GM19395 (cell line): Measurements from ENCODE around the gene SPINK8.
"Not testable (repeated sequence)": the region's sequence is repeated elsewhere in the genome, so short reads cannot be mapped to it uniquely, and the experiment has no call there.

Experiments
- ATAC-seq: cut with Tn5 transposase; IDR thresholded peaks from one replicate; pipeline ENCODE4 v1.9.1; 2021; ENCODE audit warnings: mild to moderate bottlenecking, moderate library complexity; ENCODE audit not compliant: unreplicated experiment

Gene SPINK8

DNA sequence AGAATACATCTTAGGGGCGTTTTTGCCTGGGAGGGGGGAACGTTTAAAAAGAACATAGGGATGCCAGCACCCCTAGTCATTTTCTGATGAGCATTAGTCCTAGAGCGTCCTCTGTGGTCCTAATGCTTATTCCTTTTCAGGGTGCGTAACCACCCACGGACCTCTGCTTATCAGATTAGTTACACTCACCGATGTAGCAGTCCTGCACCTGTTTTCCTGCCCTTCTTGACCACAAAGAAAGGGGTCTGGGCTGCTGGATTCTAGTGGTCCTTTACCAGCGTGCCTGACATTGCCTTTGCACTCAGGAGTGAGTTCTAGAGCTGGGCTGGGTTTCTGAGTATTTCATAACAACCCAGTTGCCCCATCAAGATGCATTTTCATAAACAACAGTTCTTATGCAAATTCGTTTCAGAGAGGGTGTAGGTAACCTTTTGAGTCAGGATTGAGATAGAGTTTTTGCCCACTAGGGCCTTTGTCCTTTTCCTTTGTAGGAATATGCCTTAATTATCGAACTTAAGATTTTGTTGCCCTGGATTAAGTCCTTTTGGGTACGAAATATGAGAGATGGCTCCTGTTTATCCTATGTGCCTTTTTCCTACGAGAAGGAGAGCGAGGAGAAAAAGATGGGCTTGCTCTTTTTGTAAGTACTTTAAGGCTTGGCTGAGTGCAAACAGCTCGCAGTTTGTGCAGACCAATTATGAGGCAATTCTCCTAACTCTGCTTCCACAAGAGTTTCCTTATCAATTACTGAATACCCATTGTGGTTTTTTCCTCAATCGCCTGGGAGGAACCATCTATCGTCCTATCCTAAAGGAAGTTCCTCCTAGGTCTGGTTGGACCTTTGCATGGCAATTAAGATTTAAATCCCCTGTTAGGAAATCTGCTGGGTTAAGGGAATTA lies at the start of gene SPINK8:
TSS of gene SPINK8 (minus strand) at position 316 of the 900 bp plus-strand sequence. CDS start 5,320 bp downstream, outside the sequence.
- not testable (repeated sequence) for ATAC-seq

- ATAC-seq, result no peak
Observed at GRCh38 chr3:48372862-48373435, 39.5 kb upstream of the SPINK8 start.

- ATAC-seq, result no peak
Observed at GRCh38 chr3:48372377-48372770, 38.9 kb upstream of the SPINK8 start.

GRCh38 chr3:48371651-48372376 lies 38.4 kb upstream of the SPINK8 start, which contains the start of gene FBXW12:
TSS of gene FBXW12 (plus strand) at chr3:48372219. CDS start at chr3:48372768, 549 bp downstream.
- ATAC-seq, result no peak

GRCh38 chr3:48370333-48370713 lies 36.9 kb upstream of the SPINK8 start:
- no peak for ATAC-seq

DNA sequence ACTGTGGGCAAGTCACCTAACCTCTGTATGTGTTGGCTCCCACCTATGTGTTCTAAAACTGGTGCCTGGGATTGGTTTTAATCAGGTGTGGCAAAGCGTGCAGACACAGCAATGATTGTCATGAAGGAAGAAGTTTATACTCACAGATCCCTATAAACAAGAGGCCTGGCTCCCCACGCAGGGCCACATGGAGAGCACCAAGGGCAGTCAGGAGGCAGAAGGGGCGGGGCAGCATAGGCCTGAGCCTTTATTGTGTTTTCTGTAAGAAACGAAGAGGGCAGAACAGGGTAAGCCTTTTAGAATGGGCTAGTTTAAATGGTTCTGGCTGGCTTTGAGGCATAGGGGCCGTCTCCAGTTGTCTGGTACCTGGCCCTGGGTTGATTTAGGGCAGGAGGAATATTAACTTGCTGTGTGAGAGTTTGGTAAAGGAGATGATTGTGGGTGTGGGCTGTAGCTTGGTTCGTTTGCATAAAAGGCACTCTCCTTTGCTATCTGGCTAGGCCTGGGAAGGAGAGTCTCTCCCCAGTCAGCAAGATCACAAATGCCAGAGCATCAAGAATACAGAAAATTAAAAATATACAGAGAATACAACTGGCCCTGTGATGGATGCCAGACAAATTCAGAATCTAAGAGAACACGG lies 36.4 kb upstream of the SPINK8 start:
- ATAC-seq, result no peak

- ATAC-seq, result no peak
Observed at GRCh38 chr3:48367201-48367600, 33.7 kb upstream of the SPINK8 start.

- no peak for ATAC-seq
Observed at GRCh38 chr3:48364840-48365239, 31.4 kb upstream of the SPINK8 start.

DNA sequence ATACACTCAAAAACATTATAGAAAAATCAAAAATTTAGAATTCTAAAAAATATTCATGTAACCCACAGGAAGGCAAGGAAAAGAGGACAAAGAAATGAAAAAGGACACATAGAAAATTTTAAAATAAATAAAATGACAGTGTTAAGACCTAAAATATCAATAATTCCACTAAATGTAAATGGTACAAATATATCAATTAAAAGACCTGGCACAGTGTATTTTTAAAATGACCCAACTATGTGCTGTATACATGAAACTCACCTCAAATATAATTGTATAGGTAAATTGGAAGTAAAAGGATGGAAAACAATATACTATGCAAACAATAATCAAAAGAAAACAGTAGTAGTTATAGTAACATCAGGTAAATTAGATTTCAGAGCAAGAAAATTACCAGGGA lies 28.5 kb upstream of the SPINK8 start:
- ATAC-seq, result no peak

DNA sequence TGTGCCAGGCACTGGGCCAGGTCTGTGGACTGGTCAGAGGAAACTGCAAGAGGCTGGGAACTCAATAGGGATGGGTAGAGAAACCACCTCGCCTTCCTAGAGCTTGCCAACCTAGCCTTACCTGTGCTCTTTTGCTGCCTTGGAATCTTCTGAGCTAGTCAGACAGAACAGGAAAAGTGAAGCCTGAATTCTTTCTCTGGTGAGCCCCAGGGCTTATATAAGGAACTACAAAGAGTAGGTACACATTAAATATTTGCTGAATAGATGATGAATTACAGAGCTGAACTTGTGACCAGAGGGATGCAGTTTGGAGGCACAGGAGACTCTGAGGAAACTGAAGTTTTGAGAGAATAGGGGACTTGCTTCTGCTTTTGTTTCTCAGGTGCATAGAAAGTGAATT lies 23.0 kb upstream of the SPINK8 start:
- ATAC-seq, result no peak

DNA sequence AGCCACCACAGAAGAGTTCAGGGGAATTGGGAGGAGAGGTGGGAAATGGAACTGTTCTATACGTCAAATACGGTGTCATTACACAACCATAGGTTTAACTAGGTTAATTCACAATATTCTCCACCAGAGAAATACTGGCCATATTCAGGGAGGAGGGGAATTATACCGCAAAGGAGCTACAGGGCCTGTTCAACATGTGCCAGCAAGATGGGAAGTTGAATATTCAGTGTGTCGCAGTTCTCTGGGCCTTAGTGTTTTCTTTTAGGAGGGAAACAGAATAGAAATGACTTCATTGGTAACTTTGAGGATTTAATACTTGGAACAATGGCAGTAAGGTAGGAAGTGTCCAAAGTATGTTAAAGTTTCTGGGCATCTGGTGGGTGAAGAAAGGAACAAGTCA lies 20.5 kb upstream of the SPINK8 start:
- no peak for ATAC-seq

DNA sequence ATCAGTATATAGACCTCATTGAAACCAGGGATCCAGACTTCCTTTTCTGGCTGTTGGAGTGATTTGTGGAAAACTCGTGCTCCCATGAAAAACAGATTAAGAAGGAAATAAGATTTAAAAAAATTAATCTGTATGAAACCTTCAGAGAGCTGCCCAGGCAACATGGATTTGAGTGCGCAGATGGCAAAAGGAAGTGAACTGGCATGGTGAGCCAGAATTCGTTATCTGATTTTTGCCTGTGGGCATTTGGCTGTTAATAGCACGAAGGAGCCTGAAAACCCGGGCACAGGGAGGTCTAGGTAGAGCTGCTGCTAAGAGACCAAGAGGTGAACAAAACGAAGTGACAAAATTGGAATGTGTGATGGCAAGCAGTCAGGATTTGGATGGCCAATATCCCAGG lies 19.1 kb upstream of the SPINK8 start:
- no peak for ATAC-seq

DNA sequence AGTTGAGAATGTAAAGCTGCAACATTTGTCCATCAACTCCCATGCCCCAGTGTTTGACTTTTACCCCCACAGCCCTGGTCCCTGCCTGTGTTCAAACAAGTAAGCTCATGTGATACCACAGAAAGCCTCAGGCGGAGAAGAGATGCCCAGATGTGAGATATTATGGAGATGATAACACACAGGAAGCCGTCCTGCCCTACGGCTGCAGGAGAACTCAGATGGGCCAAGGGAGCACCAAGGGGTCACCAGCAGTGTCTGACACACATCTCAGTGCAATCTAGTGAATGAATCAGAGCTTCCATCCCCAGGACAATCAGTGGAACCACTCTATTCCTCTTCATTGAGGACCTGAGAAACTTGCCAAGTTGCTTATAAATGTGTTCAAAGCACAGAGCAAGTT lies 14.0 kb upstream of the SPINK8 start:
- no peak for ATAC-seq

DNA sequence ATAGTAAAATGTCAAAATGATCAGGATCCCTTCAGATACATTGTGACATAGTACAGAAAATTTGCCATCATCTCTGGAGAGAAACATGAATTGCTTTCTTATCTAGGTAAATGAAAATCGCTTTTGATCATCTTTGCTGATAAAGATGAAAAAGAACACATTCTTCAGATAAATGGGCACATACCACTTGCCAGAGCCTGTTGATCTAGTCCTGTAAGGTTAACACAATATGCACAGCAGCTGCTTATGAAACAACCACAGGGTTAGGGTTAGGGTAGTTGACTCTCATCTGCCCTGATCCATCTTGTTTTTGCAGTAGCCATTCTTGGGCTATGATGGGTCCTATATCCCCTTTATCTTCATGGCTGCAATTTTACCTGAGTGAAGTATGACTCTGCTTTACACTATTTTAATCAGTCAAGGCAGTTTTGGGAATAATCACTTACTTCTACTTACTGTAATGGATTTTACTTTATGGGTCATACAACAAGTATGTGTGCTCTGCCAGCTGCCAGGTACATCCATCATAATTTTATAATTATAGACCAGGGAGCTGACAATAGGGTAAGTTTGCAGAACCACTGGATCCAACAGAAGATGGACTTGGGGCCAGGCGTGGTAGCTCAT lies 12.6 kb upstream of the SPINK8 start:
- ATAC-seq, result no peak

GRCh38 chr3:48344867-48345507 lies 11.5 kb upstream of the SPINK8 start:
- ATAC-seq, result no peak

DNA sequence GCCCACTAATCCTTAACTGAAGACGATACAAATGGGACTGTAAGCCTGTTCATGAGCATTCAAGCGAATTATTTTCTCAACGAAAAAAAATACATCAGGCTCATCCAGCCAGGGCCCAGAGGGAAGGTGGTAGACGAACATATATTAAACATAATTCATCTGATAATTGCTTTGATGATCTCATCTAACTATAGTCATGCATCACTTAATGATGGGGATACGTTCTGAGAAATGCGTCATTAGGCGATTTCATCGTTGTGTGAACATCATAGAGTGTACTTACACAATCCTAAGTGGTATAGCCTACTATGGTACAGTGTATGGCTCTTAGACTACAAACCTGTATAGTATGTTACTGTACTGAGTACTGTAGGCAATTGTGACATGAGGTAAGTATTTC lies 10.0 kb upstream of the SPINK8 start:
- no peak for ATAC-seq

DNA sequence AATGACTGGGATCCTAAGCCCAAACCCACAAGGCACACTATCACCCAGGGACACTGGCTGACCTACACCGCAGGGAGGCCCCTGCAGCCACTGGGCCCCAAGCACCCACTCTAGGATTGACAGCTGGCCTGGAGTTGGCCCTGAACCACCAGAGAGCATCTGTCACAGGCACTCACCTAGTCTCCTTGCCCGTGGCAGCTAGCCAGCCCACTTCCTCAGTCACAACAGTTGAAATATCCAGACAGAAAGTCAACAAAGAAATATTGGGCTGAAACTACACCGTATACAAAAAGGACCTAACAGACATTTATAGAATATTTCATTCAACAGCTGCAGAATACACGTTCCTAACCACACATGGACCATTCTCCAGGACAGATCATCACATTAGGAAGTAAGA lies 5.2 kb upstream of the SPINK8 start:
- no peak for ATAC-seq

GRCh38 chr3:48337536-48337935 lies 4.1 kb upstream of the SPINK8 start:
- not testable (repeated sequence) for ATAC-seq

GRCh38 chr3:48335286-48335685 lies 1.8 kb upstream of the SPINK8 start:
- not testable (repeated sequence) for ATAC-seq

DNA sequence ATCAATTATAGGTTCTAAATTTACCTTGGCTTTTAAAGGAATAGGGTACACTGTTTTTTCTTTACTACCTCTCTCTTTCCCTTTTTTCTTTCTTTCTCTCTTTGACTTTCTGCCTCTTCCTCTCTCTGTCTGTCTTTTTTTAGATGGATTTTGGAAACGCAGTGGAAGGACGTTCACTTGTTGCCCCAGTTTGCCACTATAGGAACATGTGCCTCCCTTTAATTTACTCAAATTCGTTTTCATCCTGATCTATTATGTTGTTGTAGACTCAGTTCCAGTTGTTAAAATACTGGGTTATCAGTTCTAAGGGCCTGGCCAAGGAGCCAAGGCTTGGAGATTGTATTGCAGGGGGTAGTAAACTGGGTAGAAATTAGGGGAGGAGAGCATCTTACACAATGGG lies 1.1 kb upstream of the SPINK8 start:
- no peak for ATAC-seq
